Activated T-cell treated with anti-CD3 and anti-CD28 coated beads for 24 hours (primary cell): Measurements from ENCODE around the gene CRYGC.

Source experiments
- DNase-seq: peaks from one replicate; pipeline ENCODE4 v3.0.0-alpha.2; 2020; ENCODE audit warnings: low read depth

The CRYGC gene

DNA sequence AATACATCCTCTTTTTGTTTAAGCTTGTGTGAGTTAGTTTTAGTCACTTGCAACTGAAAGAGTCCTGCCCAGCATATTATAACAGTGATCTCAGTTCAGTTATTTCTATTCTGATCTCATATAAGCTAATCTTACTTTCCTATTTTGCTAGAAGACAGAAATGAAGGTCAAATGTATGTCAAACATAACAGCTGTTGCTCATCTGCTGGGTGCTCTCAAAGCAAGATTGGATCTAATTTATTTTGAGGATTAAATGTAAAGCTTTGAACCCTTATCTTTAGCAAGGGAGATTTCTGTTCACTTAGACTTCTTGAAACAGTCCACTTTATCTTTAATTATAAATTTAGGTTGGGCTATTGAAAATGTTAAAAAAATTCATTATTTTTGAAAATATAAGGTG, 36.5 kb downstream of the CRYGC start:
- DNase-seq, result no peak

GRCh38 chr2:208092093-208092832, 37.4 kb downstream of the CRYGC start:
- DNase-seq, result no peak

- DNase-seq, result no peak
Measured at GRCh38 chr2:208090420-208090819, 39.2 kb downstream of the CRYGC start.

DNA sequence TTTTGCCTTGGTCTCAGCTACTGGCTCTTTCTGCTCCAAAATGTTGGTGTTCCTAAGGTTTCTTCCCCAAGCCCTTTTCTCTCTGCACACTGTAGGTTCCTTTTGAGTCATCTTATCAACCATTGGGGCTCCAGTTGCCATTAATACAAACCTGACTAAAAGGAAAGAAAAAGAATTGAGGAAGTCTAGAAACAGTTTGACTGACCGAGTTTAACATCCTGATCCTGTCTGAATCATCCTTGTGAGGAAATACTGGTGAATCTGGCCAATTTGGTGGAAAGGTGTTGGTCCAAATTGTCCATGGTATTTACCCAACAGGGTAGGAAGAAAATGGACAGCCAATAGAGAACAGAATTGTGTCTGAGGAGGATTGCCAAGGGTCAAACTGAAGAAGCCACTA, 43.6 kb downstream of the CRYGC start:
- DNase-seq, result no peak

DNA sequence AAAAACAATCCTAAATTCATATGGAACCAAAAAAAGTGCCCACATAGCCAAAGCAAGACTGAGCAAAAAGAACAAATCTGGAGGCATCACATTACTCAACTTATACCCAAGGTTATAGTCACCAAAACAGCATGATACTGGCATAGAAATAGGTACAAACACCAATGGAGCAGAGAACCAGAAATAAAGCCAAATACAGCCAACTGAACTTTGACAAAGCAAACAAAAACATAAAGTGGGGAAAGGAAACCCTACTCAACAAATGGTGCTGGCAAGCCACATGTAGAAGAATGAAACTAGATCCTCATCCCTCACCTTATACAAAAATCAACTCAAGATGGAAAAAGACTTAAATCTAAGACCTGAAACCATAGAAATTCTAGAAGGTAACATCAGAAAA, 45.8 kb downstream of the CRYGC start:
- no peak for DNase-seq
